ENCODE results near the gene AHRR.

Gene AHRR

DNA sequence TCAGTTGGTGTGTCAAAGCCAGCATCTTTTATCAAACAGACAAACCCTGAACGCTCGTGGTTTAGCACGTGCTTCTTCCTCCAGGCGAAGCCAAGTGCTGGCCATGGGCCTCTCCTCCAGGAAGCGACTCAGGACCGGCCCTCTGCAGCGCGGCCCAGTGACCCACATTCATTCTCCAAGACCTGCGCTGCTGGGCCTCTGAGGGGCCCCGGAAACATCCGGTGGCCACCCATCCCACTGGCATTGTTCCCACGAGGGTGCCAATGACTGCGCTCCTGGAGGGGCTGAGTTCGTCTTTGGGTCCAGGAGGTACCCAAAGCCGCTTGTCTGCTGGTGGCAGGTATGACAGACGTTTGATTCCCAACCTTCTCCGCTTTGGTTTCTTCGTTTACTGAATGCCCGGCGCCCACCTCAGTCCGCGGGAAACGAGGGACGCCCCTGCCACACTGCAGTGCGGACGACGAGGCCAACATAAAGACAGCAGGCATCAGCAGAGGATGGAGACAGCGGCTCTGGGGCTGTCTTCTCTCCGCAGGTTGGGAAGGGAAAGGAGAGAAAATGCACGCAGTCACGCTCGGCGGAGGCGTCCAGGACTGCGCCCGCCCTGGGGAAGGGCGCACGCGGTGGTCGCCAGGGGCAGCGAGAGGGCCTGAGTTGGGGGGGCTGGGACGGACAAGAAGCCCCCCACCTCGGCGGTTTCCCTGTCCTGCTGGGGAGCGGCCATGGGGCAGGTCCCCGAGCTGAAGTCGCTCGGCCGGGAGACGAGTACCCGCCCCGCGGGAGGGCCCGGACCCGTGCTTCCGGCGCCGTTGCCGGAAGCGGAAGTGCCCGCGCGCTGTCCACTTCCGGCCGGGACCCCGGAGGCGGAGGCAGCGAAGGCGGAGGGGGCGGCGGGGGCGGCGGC, 121.1 kb downstream of the AHRR start, which contains the start of gene EXOC3:
Gene EXOC3 (plus strand): TSS at position 842 of the 904 bp plus-strand sequence. CDS start 3,030 bp downstream, outside the sequence.
- no peak for DNase-seq (ENCODE audit: low read depth, low spot score)

DNA sequence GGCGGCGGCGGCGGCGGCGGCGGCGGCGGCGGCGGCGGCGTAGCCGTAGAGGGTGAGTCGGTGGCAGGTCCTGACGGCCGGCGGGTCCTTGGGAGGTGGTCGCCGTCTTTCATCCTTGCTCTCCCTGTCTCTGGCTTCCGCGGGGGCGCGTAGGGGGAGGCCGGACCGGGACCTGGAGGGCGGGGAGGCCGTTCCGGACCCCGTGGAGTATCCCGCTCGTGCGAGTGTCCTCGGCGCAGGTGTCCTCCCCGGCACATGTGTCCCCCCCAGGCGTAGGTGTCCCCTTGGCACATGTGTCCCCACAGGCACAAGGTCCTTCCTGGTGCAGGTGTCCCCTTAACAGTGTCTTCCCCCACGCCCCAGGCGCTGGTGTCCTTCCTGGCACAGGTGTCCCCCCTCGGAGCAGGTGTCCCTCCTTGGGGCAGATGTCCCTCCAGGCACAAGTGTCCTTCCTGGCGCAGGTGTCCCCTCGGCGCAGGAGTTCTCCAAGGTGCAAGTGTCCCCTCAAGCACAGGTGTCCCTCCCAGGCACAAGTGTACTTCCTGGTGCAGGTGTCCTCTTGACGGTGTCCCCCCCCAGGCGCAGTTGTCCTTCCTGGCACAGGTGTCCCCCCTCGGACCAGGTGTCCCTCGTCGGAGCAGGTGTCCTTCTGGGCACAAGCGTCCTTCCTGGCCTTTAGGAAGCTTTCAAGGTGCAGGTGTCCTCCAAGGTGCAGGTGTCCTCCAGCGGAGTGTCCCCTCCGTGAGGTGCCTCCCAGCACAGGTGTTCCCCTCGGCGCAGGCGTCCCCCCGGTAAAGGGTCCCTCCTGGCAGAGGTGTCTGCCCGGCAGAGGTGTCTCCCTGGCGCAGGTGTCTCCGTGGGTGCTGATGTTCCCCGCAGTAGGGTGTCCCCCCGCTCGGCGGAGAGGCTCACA, 122.0 kb downstream of the AHRR start:
- no peak for DNase-seq (ENCODE audit: low read depth, low spot score)

- DNase-seq (ENCODE audit: low read depth, low spot score) = no peak
Observed at GRCh38 chr5:444226-444625, 122.7 kb downstream of the AHRR start.

DNA sequence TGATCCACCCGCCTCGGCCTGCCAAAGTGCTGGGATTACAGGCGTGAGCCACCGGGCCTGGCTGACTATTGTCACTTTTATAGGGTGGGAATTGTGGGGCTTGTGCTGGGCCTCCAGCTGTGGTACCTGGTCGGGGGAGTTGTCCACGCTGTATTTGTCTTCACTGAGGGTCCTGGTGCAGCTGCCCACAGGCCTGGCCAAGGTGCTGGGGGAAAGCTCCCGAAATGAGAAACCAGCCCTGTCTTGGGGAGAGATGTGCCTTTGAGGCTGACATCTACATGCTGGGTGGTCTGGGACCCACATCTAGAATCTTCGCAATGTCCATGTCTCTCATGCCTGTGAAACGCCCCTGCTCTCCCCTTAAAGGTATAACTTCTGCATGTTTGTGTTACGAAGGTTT, 124.1 kb downstream of the AHRR start:
- no peak for DNase-seq (ENCODE audit: low read depth, low spot score)

GRCh38 chr5:446066-446882, 124.8 kb downstream of the AHRR start:
- no peak for DNase-seq (ENCODE audit: low read depth, low spot score)

DNA sequence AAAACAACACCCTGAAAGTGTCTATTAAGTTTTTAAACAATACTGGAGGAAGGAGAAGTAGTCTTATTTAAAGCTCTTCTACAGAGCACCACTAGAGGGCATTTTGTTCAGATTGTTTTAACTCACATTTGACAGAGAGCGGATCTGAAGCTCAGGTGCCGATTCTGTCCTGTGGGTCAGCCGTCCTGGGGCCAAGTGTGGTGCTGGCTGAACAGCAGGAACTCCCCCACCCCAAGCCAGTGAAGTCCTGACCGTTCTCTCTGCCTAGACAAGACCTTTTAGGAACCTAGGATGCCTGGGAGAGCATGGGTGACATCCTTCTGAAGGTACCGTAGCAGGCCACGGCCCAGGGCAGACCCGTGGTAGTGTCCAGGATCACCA, 125.4 kb downstream of the AHRR start:
- DNase-seq (ENCODE audit: low read depth, low spot score) = no peak

- no peak for DNase-seq (ENCODE audit: low read depth, low spot score)
Observed at GRCh38 chr5:447501-447900, 126.0 kb downstream of the AHRR start.

DNA sequence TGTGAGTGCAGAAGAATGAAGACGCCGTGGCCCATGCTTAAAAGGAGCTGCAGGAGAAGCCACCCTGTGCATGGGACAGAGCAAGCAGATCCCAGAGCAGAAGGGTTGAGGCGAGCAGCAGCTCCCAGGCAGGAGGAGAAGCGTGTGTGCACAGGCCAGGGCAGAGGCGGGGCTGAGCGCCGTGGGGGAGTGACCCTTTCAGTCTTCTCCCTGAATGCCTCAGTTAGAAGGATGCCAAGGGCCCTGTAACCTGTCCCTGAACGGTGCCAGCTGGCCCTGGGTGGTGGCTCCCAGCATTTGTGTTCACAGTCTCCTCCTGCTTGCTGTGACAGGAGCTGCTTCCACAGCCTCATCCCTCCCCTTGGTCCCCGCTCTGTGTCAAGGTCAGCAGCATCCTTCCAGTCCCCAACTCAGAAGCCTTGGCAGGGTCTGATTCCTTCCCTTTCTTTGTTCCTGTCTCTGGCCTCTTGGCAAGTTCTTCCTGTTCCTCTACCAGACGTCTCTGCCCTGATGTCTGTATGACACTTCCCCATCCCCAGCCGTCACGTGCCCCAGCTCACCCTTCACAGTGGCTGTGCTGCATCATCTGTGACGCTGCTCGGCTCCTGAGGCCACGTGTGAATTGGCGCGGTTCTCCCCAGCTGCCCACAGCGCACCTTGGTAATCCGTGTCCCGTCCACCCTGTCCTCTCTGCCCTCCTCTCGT, 126.7 kb downstream of the AHRR start:
- DNase-seq (ENCODE audit: low read depth, low spot score) = no peak

GRCh38 chr5:448766-449090, 127.2 kb downstream of the AHRR start:
- DNase-seq (ENCODE audit: low read depth, low spot score) = no peak

DNA sequence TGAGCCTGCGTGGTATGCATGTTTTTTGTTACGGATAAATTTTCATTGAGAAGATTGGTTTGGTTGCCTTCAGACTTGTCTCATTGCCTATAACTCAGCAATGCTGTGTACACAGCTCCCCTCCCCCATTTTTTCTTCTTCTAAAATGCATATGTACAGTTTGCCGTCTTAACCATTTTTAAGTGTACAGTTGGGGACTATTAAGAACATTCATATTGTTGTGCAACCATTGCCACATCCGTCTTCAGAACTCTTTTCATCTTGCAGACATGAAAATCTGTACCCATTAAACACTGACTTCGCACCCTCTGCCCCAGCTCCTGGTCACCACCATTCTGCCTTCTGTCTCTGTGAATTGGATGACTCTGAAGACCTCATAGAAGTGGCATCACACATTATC, 127.6 kb downstream of the AHRR start:
- no peak for DNase-seq (ENCODE audit: low read depth, low spot score)

- no peak for DNase-seq (ENCODE audit: low read depth, low spot score)
Observed at GRCh38 chr5:451587-452458, 130.3 kb downstream of the AHRR start.

DNA sequence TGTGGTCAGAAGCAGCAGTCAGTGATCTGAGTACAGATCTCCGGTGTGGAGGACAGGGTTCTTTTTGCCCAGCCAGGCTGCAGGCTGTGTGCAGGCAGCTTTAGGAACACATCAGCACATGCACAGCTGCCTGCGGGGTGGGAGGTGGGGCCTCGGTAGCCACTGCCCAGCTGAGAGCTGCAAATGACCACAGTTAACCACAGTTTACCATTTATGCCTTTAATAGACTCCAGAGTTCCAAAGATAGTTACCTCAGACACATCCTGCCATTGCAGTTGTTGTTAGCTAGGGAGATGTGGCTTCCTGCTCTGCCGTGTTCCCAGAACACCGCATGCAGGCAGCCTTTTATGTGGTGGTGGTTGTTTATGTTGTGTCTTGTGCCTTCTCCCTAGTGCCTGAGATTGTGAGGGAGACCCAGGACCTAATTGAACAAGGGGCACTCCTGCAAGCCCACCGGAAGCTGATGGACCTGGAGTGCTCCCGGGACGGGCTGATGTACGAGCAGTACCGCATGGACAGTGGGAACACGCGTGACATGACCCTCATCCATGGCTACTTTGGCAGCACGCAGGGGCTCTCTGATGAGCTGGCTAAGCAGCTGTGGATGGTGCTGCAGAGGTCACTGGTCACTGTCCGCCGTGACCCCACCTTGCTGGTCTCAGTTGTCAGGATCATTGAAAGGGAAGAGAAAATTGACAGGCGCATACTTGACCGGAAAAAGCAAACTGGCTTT, 131.6 kb downstream of the AHRR start:
- DNase-seq (ENCODE audit: low read depth, low spot score) = no peak

DNA sequence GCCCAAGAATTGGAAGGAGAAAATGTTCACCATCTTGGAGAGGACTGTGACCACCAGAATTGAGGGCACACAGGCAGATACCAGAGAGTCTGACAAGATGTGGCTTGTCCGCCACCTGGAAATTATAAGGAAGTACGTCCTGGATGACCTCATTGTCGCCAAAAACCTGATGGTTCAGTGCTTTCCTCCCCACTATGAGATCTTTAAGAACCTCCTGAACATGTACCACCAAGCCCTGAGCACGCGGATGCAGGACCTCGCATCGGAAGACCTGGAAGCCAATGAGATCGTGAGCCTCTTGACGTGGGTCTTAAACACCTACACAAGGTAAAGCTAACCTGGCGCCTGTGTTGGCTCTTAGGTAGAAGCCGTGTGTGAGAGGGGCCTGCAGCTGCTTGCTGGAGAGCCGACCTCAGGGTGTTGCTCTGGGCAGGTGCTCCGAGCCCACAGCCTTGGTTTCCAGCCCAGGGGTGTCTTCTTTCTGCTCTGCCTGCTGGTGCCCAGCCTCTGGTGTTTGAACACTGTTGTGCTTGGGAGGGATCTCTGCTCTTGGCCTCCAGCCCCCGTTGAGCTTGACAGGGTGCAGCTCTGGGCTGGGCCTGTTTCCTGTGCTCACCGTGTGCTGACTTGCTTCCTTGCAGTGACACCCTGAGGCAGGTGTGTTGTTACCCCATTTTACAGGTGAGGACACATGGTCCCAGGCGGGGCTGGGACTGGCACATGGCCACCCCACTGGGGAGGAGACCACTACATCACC, 132.4 kb downstream of the AHRR start:
- no peak for DNase-seq (ENCODE audit: low read depth, low spot score)

DNA sequence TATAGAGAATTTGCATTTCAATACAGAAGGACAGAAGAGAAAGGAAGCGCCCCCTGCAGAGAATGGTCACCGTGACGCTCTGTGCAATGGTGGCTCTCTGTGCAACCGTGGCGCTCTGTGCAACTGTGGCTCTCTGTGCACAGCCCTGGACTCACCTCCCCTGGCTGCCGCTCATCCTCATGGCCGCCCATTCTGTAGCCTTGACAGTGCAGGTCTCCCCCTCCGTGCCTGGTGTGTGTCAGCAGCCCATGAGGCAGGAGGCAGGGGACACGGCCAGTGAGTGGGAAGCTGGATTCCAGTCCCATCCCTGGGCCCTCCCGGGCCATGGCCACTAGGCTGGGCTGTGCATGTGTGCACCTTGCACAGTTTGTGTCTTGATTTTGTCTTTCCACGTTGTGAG, 133.4 kb downstream of the AHRR start:
- DNase-seq (ENCODE audit: low read depth, low spot score) = no peak

GRCh38 chr5:455806-456205, 134.3 kb downstream of the AHRR start:
- no peak for DNase-seq (ENCODE audit: low read depth, low spot score)

DNA sequence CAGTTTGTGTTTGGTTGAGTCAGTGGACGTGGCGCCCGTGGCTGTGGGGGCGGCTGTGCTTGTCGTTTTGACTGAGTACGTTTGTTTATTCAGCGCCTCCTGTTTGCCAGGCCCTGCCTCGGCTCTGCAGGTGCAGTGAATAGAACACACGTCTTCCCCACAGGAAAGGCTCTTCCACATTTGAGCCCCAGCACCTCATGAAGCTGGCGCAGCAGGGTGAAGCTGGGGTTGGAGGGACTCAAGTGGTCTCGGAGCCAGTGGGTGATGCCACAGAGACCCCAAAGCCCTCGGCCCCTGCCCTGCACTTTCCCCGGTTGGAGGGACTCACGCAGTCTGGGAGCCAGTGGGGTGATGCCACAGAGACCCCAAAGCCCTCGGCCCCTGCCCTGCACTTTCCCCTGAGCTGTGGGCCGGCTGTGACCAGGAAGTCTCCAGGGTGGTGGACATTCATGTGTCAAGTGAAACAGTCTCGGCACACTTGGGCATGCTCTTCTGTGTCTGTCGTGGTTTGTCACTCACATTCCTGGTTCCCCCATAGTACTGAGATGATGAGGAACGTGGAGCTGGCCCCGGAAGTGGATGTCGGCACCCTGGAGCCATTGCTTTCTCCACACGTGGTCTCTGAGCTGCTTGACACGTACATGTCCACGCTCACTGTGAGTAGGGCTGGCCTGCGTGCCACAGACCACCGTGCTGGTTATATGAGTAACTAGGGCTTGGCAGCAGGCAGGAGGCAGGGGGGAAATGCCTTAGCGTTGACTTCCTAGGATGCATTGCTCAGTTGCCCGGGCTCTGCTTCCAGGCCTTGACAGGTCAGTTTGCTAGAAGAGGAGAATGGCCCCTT, 135.1 kb downstream of the AHRR start:
- DNase-seq (ENCODE audit: low read depth, low spot score) = no peak

DNA sequence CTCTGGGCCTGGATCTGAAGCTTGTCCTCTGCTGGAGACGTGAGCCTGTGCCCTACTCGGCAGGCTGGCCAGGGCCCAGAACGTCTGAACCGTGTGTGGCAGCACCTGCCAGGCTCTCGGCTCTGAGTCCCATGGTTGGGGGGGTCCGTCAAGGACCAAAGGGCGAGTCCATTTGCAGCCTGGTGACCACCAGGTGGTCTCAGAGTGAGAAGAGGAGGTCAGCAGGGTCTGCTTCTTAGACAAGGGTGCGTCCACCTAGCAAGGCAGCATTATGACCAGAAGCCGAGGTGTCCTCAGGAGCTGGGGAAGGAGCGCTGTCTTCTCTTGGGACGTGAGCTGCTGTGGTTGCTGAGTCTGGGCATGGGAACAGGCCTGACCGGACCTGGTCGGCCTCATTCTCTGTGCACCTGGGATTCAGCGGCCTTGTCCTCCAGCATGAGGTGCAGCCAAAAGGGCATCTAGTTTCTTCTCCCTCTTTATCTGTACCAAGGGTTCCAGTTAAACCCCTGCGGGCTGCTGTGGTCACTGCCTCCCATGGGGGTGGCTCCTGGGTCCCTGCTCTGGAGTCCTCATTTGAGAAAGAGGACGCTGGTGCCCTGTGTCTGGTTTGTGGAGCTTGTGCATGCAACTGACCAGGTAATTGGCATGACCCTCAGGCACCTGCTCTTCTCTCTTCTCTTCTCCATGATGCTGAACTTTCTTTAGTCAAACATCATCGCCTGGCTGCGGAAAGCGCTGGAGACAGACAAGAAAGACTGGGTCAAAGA, 135.9 kb downstream of the AHRR start:
- no peak for DNase-seq (ENCODE audit: low read depth, low spot score)

All from brain pericyte (primary cell).